ENCODE measurements around the gene SCLT1. TPM values are rescaled to one million over a fixed set of nuclear protein-coding genes. Genes with fewer than 3 reads are reported as not detected.

Gene SCLT1
- total and polyA plus RNA-seq, 2 of the 4 experiments (the other 2 are of a cell fraction), result 4.9 to 7.7 TPM

DNA sequence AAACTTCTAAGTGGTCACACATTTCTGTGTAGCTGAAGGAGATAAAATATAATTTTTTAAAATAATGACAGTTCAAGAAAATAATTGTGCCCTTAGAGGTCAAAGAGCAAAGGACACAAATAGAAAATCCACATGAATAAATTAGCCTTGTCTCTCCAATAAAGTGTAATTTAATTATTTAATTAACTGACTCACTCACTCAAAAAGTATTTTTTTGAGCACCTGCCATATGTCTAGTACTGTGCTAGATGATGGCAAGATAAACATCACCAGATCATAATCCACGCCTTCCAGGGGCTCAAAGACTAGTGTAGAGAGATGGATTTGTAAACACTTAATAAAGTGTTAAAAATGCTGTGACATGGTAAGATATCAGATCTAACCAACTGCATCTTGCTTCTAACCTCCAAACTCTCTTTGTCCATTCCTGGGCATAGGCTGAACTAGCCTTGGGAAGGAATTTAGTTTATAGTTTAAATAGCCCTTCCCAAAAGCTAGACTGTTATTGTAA, 112.5 kb downstream of the SCLT1 start:
- in situ Hi-C loops (cut with MboI; ENCODE audit: low sequenced_read_pairs) (no loop called here), intact Hi-C loops (cut with micrococcal nuclease) (no loop called here), dilution Hi-C loops (cut with HindIII; ENCODE audit: low sequenced_read_pairs, unreplicated experiment) (no loop called here)
- H3K79me1 ChIP-seq (ENCODE audit: low read depth in 1 of 2, low read length in 2 of 2), result no peaks in the 10 kb centered on the region; a peak in 1 of 4 replicates
- ChIA-PET CTCF (no interaction called here), POLR2A (ENCODE audit: unreplicated experiment) (no interaction called here)
- H3K9me3 ChIP-seq (ENCODE audit: control insufficient read depth, insufficient read depth, low read length), result no peaks in the 10 kb centered on the region
- no CpG with 5 or more reads among the region's 1 CpG for WGBS, 2 experiments (ENCODE audit: extremely low coverage in 2 of 2, insufficient read length in 1 of 2)
- H3K4me1 ChIP-seq (ENCODE audit: control insufficient read depth, insufficient read depth, low read length), result peaks cover 2% of the 10 kb centered on the region; the same call in 1 of the 2 replicates
- H3K18ac ChIP-seq (ENCODE audit: low read depth, low read length), result no peak overlapping the region
- no peak overlapping the region for H3K56ac ChIP-seq (ENCODE audit: extremely low read depth, insufficient read depth, low read length)
- no peaks in the 10 kb centered on the region for H3K36me3 ChIP-seq (ENCODE audit: control insufficient read depth, insufficient read depth, low read length)
- no peak overlapping the region for H2BK120ac ChIP-seq (ENCODE audit: low read depth, low read length)
- BruUV-seq (replicated peaks), result no TSS peak
- no peak overlapping the region for H4K91ac ChIP-seq (ENCODE audit: insufficient read depth, low read depth, low read length)
- H3K9ac ChIP-seq (ENCODE audit: low read depth, low read length), result no peak overlapping the region
- no peak overlapping the region for H3K14ac ChIP-seq (replicated peaks; ENCODE audit: low read depth, low read length)
- H3K27ac ChIP-seq (ENCODE audit: insufficient read depth, low read length), result no peak overlapping the region
- H2BK15ac ChIP-seq (ENCODE audit: low read depth, low read length), result no peak overlapping the region
- H3K27me3 ChIP-seq (ENCODE audit: control insufficient read depth, insufficient read depth, low read length), result no peaks in the 10 kb centered on the region
- ATAC-seq (ENCODE audit: low read depth), result no peak
- no peak overlapping the region for H2AK9ac ChIP-seq (replicated peaks; ENCODE audit: low read depth, low read length, poor library complexity)
- DNase-seq, result no peak
- no peak overlapping the region for H2BK5ac ChIP-seq (ENCODE audit: low read depth, low read length, poor library complexity, severe bottlenecking)
- H2BK20ac ChIP-seq (ENCODE audit: low read depth, low read length), result no peak overlapping the region
- no peaks in the 10 kb centered on the region for H4K20me1 ChIP-seq (ENCODE audit: insufficient read depth, low read length)
- no peak overlapping the region for H4K8ac ChIP-seq (ENCODE audit: low read depth in 2 of 2, low read length in 2 of 2)
- H3K4me3 ChIP-seq (ENCODE audit: insufficient read depth, low read depth, low read length), result no peak overlapping the region
- H3K4ac ChIP-seq (ENCODE audit: low read depth, low read length), result no peak overlapping the region
- H3K9me1 ChIP-seq (ENCODE audit: insufficient read depth, low read length), result no peaks in the 10 kb centered on the region
- no peak overlapping the region for H2AK5ac ChIP-seq (ENCODE audit: low read depth, low read length)
- no peak overlapping the region for H3K4me2 ChIP-seq (ENCODE audit: low read depth, low read length)
- H4K5ac ChIP-seq (ENCODE audit: low read depth, low read length), result no peak overlapping the region
- no peak overlapping the region for H2AFZ ChIP-seq (replicated peaks; ENCODE audit: low read length, poor library complexity)
- no peak overlapping the region for H3K23ac ChIP-seq (ENCODE audit: low read depth, low read length)
- TF ChIP-seq MAFK (IDR thresholded peaks at IDR 0.05; ENCODE audit: low read depth, low read length) (no peak), CEBPB (IDR thresholded peaks at IDR 0.05; ENCODE audit: low read depth, low read length) (no peak), BHLHE40 (IDR thresholded peaks at IDR 0.05; ENCODE audit: low read depth, low read length) (no peak), MXI1 (IDR thresholded peaks at IDR 0.05; ENCODE audit: borderline replicate concordance, low read depth, low read length) (no peak), FOS (IDR thresholded peaks at IDR 0.05; ENCODE audit: low read depth, low read length) (no peak), RAD21 (IDR thresholded peaks at IDR 0.05; ENCODE audit: low read length) (no peak), RFX5 (IDR thresholded peaks at IDR 0.05; ENCODE audit: low read depth, low read length) (no peak), NFE2L2 (IDR thresholded peaks at IDR 0.05; ENCODE audit: low read depth, low read length) (no peak), SMC3 (IDR thresholded peaks at IDR 0.05; ENCODE audit: low read depth, low read length) (no peak), CHD1 (IDR thresholded peaks at IDR 0.05; ENCODE audit: low read depth, low read length) (no peak), MAZ (IDR thresholded peaks at IDR 0.05; ENCODE audit: borderline replicate concordance, low read depth, low read length) (no peak)
- TF ChIP-seq, protein P1, sequence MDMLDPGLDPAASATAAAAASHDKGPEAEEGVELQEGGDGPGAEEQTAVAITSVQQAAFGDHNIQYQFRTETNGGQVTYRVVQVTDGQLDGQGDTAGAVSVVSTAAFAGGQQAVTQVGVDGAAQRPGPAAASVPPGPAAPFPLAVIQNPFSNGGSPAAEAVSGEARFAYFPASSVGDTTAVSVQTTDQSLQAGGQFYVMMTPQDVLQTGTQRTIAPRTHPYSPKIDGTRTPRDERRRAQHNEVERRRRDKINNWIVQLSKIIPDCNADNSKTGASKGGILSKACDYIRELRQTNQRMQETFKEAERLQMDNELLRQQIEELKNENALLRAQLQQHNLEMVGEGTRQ (IDR thresholded peaks at IDR 0.05; ENCODE audit: low read depth, low read length), result no peak
- TF ChIP-seq, protein P2, sequence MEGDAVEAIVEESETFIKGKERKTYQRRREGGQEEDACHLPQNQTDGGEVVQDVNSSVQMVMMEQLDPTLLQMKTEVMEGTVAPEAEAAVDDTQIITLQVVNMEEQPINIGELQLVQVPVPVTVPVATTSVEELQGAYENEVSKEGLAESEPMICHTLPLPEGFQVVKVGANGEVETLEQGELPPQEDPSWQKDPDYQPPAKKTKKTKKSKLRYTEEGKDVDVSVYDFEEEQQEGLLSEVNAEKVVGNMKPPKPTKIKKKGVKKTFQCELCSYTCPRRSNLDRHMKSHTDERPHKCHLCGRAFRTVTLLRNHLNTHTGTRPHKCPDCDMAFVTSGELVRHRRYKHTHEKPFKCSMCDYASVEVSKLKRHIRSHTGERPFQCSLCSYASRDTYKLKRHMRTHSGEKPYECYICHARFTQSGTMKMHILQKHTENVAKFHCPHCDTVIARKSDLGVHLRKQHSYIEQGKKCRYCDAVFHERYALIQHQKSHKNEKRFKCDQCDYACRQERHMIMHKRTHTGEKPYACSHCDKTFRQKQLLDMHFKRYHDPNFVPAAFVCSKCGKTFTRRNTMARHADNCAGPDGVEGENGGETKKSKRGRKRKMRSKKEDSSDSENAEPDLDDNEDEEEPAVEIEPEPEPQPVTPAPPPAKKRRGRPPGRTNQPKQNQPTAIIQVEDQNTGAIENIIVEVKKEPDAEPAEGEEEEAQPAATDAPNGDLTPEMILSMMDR (conservative IDR thresholded peaks at IDR 0.05; ENCODE audit: low read depth, low read length), result no peak
- TF ChIP-seq, protein P3, sequence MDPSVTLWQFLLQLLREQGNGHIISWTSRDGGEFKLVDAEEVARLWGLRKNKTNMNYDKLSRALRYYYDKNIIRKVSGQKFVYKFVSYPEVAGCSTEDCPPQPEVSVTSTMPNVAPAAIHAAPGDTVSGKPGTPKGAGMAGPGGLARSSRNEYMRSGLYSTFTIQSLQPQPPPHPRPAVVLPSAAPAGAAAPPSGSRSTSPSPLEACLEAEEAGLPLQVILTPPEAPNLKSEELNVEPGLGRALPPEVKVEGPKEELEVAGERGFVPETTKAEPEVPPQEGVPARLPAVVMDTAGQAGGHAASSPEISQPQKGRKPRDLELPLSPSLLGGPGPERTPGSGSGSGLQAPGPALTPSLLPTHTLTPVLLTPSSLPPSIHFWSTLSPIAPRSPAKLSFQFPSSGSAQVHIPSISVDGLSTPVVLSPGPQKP (IDR thresholded peaks at IDR 0.05; ENCODE audit: borderline replicate concordance, low read depth, low read length), result no peak
